ENCODE measurements around the gene KCTD11. TPM values are rescaled to one million over a fixed set of nuclear protein-coding genes. Genes with fewer than 3 reads are reported as not detected.
A peak's percentile ranks its signal among the peaks of the same experiment; 100 is the strongest.

The KCTD11 gene
- 8.1 TPM for total RNA-seq (2013)
- polyA plus RNA-seq (1 to 10 TPM; 3.4 to 5.6 (median 3.6) TPM), polyA minus RNA-seq (4.4 and 7.2 TPM in 2 replicates), total RNA-seq (1.9 to 11.3 (median 6.2) reads per million in 11 experiments)

DNA sequence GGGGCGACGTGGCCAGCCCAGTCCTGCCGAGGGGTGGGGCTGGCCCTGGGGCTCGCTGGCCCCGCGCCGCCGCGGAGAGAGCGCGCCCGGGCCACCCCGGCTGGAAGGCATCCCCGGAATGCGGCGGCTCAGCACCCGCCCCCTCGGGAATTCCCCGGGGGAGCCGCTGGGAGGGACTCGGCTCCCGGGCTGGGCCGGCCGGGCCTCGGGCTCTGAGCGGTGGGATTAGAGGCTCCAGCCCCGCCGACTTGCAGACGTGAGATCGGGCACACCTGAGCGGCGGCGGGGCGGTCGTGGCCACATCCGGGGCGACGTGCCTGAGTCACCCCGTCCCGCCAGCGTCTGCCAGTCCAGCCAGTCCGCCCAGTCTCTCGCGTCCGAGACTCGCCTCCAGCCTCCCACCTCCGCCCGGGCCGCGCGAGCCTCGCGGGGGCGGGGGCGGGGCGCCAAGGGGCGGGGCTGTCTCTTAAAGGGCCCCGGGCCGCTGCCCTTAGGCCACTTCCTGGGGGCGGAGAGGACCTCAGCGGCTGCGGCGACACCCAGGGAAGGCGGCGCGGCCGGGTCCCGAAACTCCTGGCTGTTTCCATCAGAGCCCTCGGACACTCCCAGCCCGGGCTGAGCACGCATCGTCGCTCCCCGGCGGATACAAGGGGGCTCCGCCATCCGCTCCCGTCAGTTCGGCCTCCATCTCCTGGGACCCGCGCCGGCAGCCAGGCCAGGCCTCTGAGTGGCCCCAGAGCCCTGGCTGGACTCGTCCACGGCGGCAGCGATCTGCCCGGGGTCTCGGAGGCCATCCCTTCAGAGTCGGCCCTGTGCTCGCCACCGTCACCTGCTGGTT lies at the start of gene KCTD11:
Gene KCTD11, plus strand, starts transcription at position 498 of the 838 bp plus-strand sequence.
- peak within 1 kb of the TSS; percentile 76 to 90 (median 88) for H3K4me3 ChIP-seq (replicated peaks in 1 of 3; ENCODE audit: low read depth in 2 of 3, low read length in 3 of 3)
- peaks cover 35% of the 10 kb centered on the region for H4K20me1 ChIP-seq (ENCODE audit: insufficient read depth, low read length)
- H3K36me3 ChIP-seq (replicated peaks in 1 of 2; ENCODE audit: control insufficient read depth in 1 of 2, insufficient read depth in 2 of 2, low read length in 2 of 2), result peaks cover 18 to 21% of the 10 kb centered on the region in 2 donors
- WGBS (ENCODE audit: insufficient coverage), result under 1% methylated on average over 91 of the region's 91 CpGs
- Mint-ChIP-seq H3K27ac (peak within 1 kb of the TSS; percentile 70 to 90 (median 87)), H3K4me1 (peaks cover 40% of the 10 kb centered on the region), H3K4me3 (peak within 1 kb of the TSS; percentile 89 to 94), H3K36me3 (peaks cover 18 to 22% of the 10 kb centered on the region in 2 donors), H3K9me3 (peaks cover 0 to 2% (median 0%) of the 10 kb centered on the region in 7 donors), H3K27me3 (ENCODE audit: low read depth in 3 of 3) (peaks cover 3 to 5% (median 3%) of the 10 kb centered on the region in 3 donors)
- TF ChIP-seq CTCF (IDR thresholded peaks at IDR 0.05), result peak; percentile 26
- peak; percentile 66 to 76 (median 74) for DNase-seq
- peaks cover 28 to 54% of the 10 kb centered on the region in 2 donors for H3K4me1 ChIP-seq (ENCODE audit: control insufficient read depth in 1 of 2, insufficient read depth in 2 of 2, low read length in 2 of 2)
- H3K79me2 ChIP-seq (ENCODE audit: insufficient read depth, low read length), result no peaks in the 10 kb centered on the region
- H3K27me3 ChIP-seq (ENCODE audit: control insufficient read depth in 2 of 2, insufficient read depth in 2 of 2, low read length in 2 of 2), result no peaks in the 10 kb centered on the region
- intact Hi-C loops (cut with micrococcal nuclease), result loop anchor here (5.0 to 10.0 kb wide), 3 partner anchors 40 to 213 kb away; partner anchors contain the start of genes PLSCR3 (in 1 of the 2), POLR2A (in 1 of the 2), SENP3 (in 1 of the 2) and SLC35G6 (in 1 of the 2)
- peak within 1 kb of the TSS; percentile 83 for H3K9ac ChIP-seq (ENCODE audit: insufficient read depth, low read length, poor library complexity, severe bottlenecking)
- H3K9me3 ChIP-seq (replicated peaks in 1 of 2; ENCODE audit: control insufficient read depth in 1 of 2, insufficient read depth in 1 of 2, low read length in 2 of 2), result no peaks in the 10 kb centered on the region
- H3K4me2 ChIP-seq (replicated peaks; ENCODE audit: extremely low read depth, low read length, poor library complexity, severe bottlenecking), result peak within 1 kb of the TSS; percentile 91
- peak within 1 kb of the TSS; percentile 88 for H2AFZ ChIP-seq (ENCODE audit: insufficient read depth, low read depth, low read length, poor library complexity, severe bottlenecking)
- H3K27ac ChIP-seq (ENCODE audit: low read depth in 1 of 2, low read length in 2 of 2), result peak within 1 kb of the TSS; percentile 55 to 81

- Histone ChIP-seq H3K27me3 (ENCODE audit: control insufficient read depth in 2 of 2, insufficient read depth in 2 of 2, low read length in 2 of 2) (no peaks in the 10 kb centered on the region), H3K36me3 (replicated peaks in 1 of 2; ENCODE audit: control insufficient read depth in 1 of 2, insufficient read depth in 2 of 2, low read length in 2 of 2) (no peaks in the 10 kb centered on the region), H3K4me2 (replicated peaks; ENCODE audit: extremely low read depth, low read length, poor library complexity, severe bottlenecking) (no peak overlapping the region), H2AFZ (ENCODE audit: insufficient read depth, low read depth, low read length, poor library complexity, severe bottlenecking) (no peak overlapping the region), H4K20me1 (ENCODE audit: insufficient read depth, low read length) (peaks cover 14% of the 10 kb centered on the region), H3K27ac (ENCODE audit: low read depth in 1 of 2, low read length in 2 of 2) (no peak overlapping the region), H3K4me3 (replicated peaks in 1 of 3; ENCODE audit: low read depth in 2 of 3, low read length in 3 of 3) (no peak overlapping the region), H3K79me2 (ENCODE audit: insufficient read depth, low read length) (peaks cover 18% of the 10 kb centered on the region), H3K4me1 (ENCODE audit: control insufficient read depth in 1 of 2, insufficient read depth in 2 of 2, low read length in 2 of 2) (peaks cover 11 to 16% of the 10 kb centered on the region in 2 donors), H3K9me3 (replicated peaks in 1 of 2; ENCODE audit: control insufficient read depth in 1 of 2, insufficient read depth in 1 of 2, low read length in 2 of 2) (no peaks in the 10 kb centered on the region), H3K9ac (ENCODE audit: insufficient read depth, low read length, poor library complexity, severe bottlenecking) (no peak overlapping the region)
- peaks cover 0 to 16% (median 8%) of the 10 kb centered on the region in 3 donors for H3K27me3 Mint-ChIP-seq (ENCODE audit: low read depth in 3 of 3)
- H3K4me3 Mint-ChIP-seq, result no peak overlapping the region
- intact Hi-C loops (cut with micrococcal nuclease), result loop anchor here in 1 of 2 donors (10.0 kb wide), 1 partner anchor 381 kb away; the partner anchor contains the start of genes TP53 and WRAP53
- H3K4me1 Mint-ChIP-seq, result peaks cover 7% of the 10 kb centered on the region
- H3K9me3 Mint-ChIP-seq, result peaks cover 0 to 3% (median 0%) of the 10 kb centered on the region in 7 donors
- no peak for DNase-seq
- peaks cover 1% of the 10 kb centered on the region in 2 donors for H3K36me3 Mint-ChIP-seq
- no peak overlapping the region for H3K27ac Mint-ChIP-seq
- no peak for TF ChIP-seq CTCF (IDR thresholded peaks at IDR 0.05)
- WGBS (ENCODE audit: insufficient coverage), result 100% methylated on average over 1 of the region's 7 CpGs
These were observed 47.8 kb upstream of the KCTD11 start for GRCh38 chr17:7304179-7304578.
